Endothelial cell of umbilical vein (primary cell): ENCODE measurements around the gene DNAJC7. TPM values are rescaled to one million over a fixed set of nuclear protein-coding genes. Genes with fewer than 3 reads are reported as not detected.

Source experiments
- BruUV-seq: library from RNA; stranded (reverse); fragments of 400-500 nt; replicated peaks from 2 replicates; lab custom pipeline; 2021; lab: Mats Ljungman, UMichigan
- CTCF ChIA-PET: fragments of 300-600, 350-600 bp; sonication (Branson Sonifier 250); formaldehyde crosslinking; loops from one replicate; lab custom pipeline; 2021; ENCODE audit warnings: antibody characterized with exemption, inconsistent platforms; lab: Charles Lee
- POLR2A ChIA-PET: fragments of 300-600, 350-600 bp; sonication (Branson Sonifier 250); formaldehyde crosslinking; loops from one replicate; lab custom pipeline; 2021; ENCODE audit warnings: antibody characterized with exemption, inconsistent platforms; lab: Charles Lee
- DNase-seq: peaks from one replicate; pipeline ENCODE4 v3.0.0-alpha.2; 2011; ENCODE audit warnings: low read depth, low spot score
- FAIRE-seq: peaks from 2 replicates; lab custom pipeline; 2011; peaks lifted over from hg19 to GRCh38; lab: Jason Lieb, UNC
- H2AFZ ChIP-seq: 2 replicates; pipeline ENCODE4 v1.6.0; 2012; ENCODE audit warnings: low read depth, low read length, control low read depth, inconsistent platforms
- H3K27ac ChIP-seq: 2 replicates; pipeline ENCODE4 v1.5.1; 2011; ENCODE audit warnings: low read depth, mild to moderate bottlenecking, control low read depth, low read length, moderate library complexity; ENCODE audit not compliant: insufficient read depth
- H3K27me3 ChIP-seq, 2 experiments: 2 replicates each; pipeline versions ENCODE4 v1.6.0 to v1.6.1; 2011; ENCODE audit warnings: low read length in 2 of 2, mixed read lengths in 1 of 2; ENCODE audit not compliant: control insufficient read depth in 2 of 2, insufficient read depth in 2 of 2
- H3K36me3 ChIP-seq, 2 experiments: 2 replicates in 1 of 2; 3 replicates in 1 of 2; pipeline ENCODE4 v1.5.1; 2011; ENCODE audit warnings: low read length in 2 of 2, mild to moderate bottlenecking in 1 of 2, moderate library complexity in 1 of 2; ENCODE audit not compliant: control insufficient read depth in 2 of 2, insufficient read depth in 2 of 2; ENCODE audit errors: extremely low read depth in 1 of 2
- H3K4me1 ChIP-seq: 3 replicates; pipeline ENCODE4 v1.5.1; 2011; ENCODE audit warnings: mild to moderate bottlenecking, low read length; ENCODE audit not compliant: control insufficient read depth, insufficient read depth; ENCODE audit errors: extremely low read depth
- H3K4me2 ChIP-seq: 2 replicates; pipeline ENCODE4 v1.6.1; 2011; ENCODE audit warnings: low read length, control low read depth, mixed read lengths; ENCODE audit not compliant: insufficient read depth
- H3K4me3 ChIP-seq, 3 experiments: fragments of 200-600 bp in 1 of 3; sonication (generic), shearing (Covaris generic) in 1 of 3; replicated peaks in 1 of 3; 2 replicates each; pipeline ENCODE4 v1.5.1; 2011 to 2016; ENCODE audit warnings: control low read depth in 3 of 3, low read length in 3 of 3, mild to moderate bottlenecking in 2 of 3, inconsistent platforms in 1 of 3, low read depth in 1 of 3, moderate library complexity in 1 of 3; ENCODE audit not compliant: insufficient read depth in 1 of 3
- H3K79me2 ChIP-seq: 2 replicates; pipeline ENCODE4 v1.6.0; 2012; ENCODE audit warnings: low read length, inconsistent platforms; ENCODE audit not compliant: control insufficient read depth, insufficient read depth
- H3K9ac ChIP-seq: replicated peaks from 2 replicates; pipeline ENCODE3; 2011; ENCODE audit warnings: low read length, control low read depth; ENCODE audit not compliant: insufficient read depth; ENCODE audit errors: extremely low read depth
- H3K9me1 ChIP-seq: replicated peaks from 3 replicates; pipeline ENCODE4 v1.6.0; 2011; ENCODE audit warnings: mild to moderate bottlenecking, low read length; ENCODE audit not compliant: control insufficient read depth, insufficient read depth; ENCODE audit errors: extremely low read depth
- H3K9me3 ChIP-seq: replicated peaks from 2 replicates; pipeline ENCODE4 v1.5.1; 2012; ENCODE audit warnings: low read length, inconsistent platforms; ENCODE audit not compliant: control insufficient read depth, insufficient read depth
- H4K20me1 ChIP-seq: replicated peaks from 2 replicates; pipeline ENCODE3; 2011; ENCODE audit warnings: mild to moderate bottlenecking, low read length; ENCODE audit not compliant: control insufficient read depth, insufficient read depth; ENCODE audit errors: extremely low read depth
- CTCF ChIP-seq, 2 donors: IDR thresholded peaks; 1 replicate in 1 of 2; 2 replicates in 1 of 2; pipeline ENCODE4 v1.5.1; 2011; ENCODE audit warnings: low read length in 2 of 2, mild to moderate bottlenecking in 2 of 2, moderate library complexity in 2 of 2, control low read depth in 1 of 2, inconsistent platforms in 1 of 2, low read depth in 1 of 2; ENCODE audit not compliant: insufficient read depth in 1 of 2; ENCODE audit errors: extremely low read depth in 1 of 2
- EZH2 ChIP-seq: IDR thresholded peaks from 2 replicates; pipeline ENCODE4 v1.6.1; 2012; ENCODE audit warnings: borderline replicate concordance, low read depth, mild to moderate bottlenecking, moderate library complexity, low read length, inconsistent platforms; ENCODE audit not compliant: severe bottlenecking
- FOS ChIP-seq: IDR thresholded peaks from 2 replicates; pipeline ENCODE4 v1.6.1; 2011; ENCODE audit warnings: mild to moderate bottlenecking, low read length, moderate library complexity, borderline replicate concordance; ENCODE audit not compliant: insufficient read depth
- GATA2 ChIP-seq: IDR thresholded peaks from 2 replicates; pipeline ENCODE4 v1.7.0; 2011; ENCODE audit warnings: low read depth, mild to moderate bottlenecking, moderate library complexity, mixed read lengths, low read length; ENCODE audit not compliant: insufficient read length, insufficient read depth
- JUN ChIP-seq: IDR thresholded peaks from 2 replicates; pipeline ENCODE4 v1.6.1; 2011; ENCODE audit warnings: borderline replicate concordance, low read depth; ENCODE audit not compliant: insufficient read length, insufficient read depth
- MYC ChIP-seq: IDR thresholded peaks from one replicate; pipeline ENCODE4 v1.6.1; 2011; ENCODE audit warnings: mild to moderate bottlenecking, low read depth, low read length
- POLR2A ChIP-seq: IDR thresholded peaks from 2 replicates; pipeline ENCODE4 v1.6.1; 2012; ENCODE audit warnings: low read depth, mild to moderate bottlenecking, control low read depth, low read length
- POLR2AphosphoS5 ChIP-seq: IDR thresholded peaks from 2 replicates; pipeline ENCODE4 v1.6.1; 2012; ENCODE audit warnings: low read depth, mild to moderate bottlenecking, control low read depth, low read length, moderate library complexity; ENCODE audit not compliant: insufficient read depth
- dilution Hi-C: fragments of 300-500 bp; cut with MboI; formaldehyde crosslinking; loops from one replicate; pipeline ENCODE4 v1.15.0; 2019; ENCODE audit warnings: low sequenced_read_pairs; ENCODE audit not compliant: extremely low pct_ligation_motif_present
- intact Hi-C: fragments of 100-400 bp; cut with micrococcal nuclease; formaldehyde crosslinking; loops from one replicate; pipeline ENCODE4 v1.10.0; 2022
- polyA plus RNA-seq, 4 experiments: library from polyadenylated mRNA; depleted of rRNA in 3 of 4; stranded (reverse) in 3 of 4; unstranded in 1 of 4; fragments of >200 nt; gene quantifications; 2 replicates each; pipeline versions ENCODE4 v1.2.1 to v1.2.3, GENCODE V29; 2011 to 2012; ENCODE audit warnings: missing spikeins in 1 of 4
- total RNA-seq: library from RNA; stranded (reverse); gene quantifications from 2 replicates; pipeline ENCODE4 v1.2.3, GENCODE V29; 2021
- TF ChIP-seq, protein P1 (sequence below): IDR thresholded peaks from 2 replicates; pipeline ENCODE4 v1.6.1; 2011; ENCODE audit not compliant: insufficient read depth, insufficient read length

The DNAJC7 gene
- total and polyA plus RNA-seq, 2 donors (not counting 3 experiments of a cell fraction or from before 2014, with no cell fraction given) = 19.8 to 111 TPM

DNA sequence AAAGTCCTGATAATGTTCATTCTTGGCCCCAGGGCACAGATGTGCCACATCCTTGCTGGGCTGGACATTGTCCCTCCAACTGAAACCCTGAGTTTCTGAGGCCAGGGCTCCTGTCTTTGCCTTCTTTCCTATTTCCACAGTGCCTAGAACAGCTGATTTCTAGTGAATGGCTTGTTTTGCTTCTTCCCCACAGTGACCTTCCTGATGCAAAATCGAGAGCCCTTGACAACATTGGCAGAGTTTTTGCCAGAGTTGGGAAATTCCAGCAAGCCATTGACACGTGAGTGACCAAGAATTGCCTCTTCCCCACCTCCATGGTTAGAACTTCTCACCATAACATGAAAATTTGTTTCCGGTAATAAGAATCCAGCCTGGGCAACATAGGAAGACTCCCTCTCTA is 72.3 kb downstream of the DNAJC7 start:
- H3K4me2 ChIP-seq = no peak overlapping the region
- H3K9me1 ChIP-seq = no peaks in the 10 kb centered on the region
- ChIA-PET CTCF (interaction anchor here (1.0 to 3.2 kb wide), 3 partner anchors 11 to 14 kb away, joined by 3 to 9 read pairs (median 4); partner anchors contain the start of gene ODAD4), POLR2A (no interaction called here)
- no peak overlapping the region for H3K9ac ChIP-seq
- H3K27me3 ChIP-seq = peaks cover 0 to 2% of the 10 kb centered on the region in 2 experiments
- dilution Hi-C loops (no loop called here), intact Hi-C loops (no loop called here)
- DNase-seq (no peak), FAIRE-seq (no peak)
- no peaks in the 10 kb centered on the region for H3K4me1 ChIP-seq
- TF ChIP-seq GATA2 = no peak
- TF ChIP-seq CTCF (IDR thresholded peaks at IDR 0.05; ENCODE audit: extremely low read depth in 1 of 2, insufficient read depth in 1 of 2, low read depth in 1 of 2, low read length in 2 of 2) = no peak
- no peak for TF ChIP-seq POLR2AphosphoS5
- TF ChIP-seq POLR2A = no peak
- TF ChIP-seq MYC = no peak
- TF ChIP-seq EZH2 = no peak
- no peak for TF ChIP-seq FOS
- TF ChIP-seq, protein P1, sequence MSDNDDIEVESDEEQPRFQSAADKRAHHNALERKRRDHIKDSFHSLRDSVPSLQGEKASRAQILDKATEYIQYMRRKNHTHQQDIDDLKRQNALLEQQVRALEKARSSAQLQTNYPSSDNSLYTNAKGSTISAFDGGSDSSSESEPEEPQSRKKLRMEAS = no peak
- no peak for TF ChIP-seq JUN
- H3K9me3 ChIP-seq = no peaks in the 10 kb centered on the region
- no peaks in the 10 kb centered on the region for H3K79me2 ChIP-seq
- no peak overlapping the region for H3K4me3 ChIP-seq
- no peak overlapping the region for H3K27ac ChIP-seq
- H4K20me1 ChIP-seq = no peaks in the 10 kb centered on the region
- no TSS peak for BruUV-seq
- H2AFZ ChIP-seq = no peak overlapping the region
- H3K36me3 ChIP-seq = no peaks in the 10 kb centered on the region
